ENCODE measurements around the gene TLCD3A. TPM values are rescaled to one million over a fixed set of nuclear protein-coding genes. Genes with fewer than 3 reads are reported as not detected.

The TLCD3A gene
- polyA plus RNA-seq, 4 donors = 23.1 to 29.2 (median 25.4) TPM

DNA sequence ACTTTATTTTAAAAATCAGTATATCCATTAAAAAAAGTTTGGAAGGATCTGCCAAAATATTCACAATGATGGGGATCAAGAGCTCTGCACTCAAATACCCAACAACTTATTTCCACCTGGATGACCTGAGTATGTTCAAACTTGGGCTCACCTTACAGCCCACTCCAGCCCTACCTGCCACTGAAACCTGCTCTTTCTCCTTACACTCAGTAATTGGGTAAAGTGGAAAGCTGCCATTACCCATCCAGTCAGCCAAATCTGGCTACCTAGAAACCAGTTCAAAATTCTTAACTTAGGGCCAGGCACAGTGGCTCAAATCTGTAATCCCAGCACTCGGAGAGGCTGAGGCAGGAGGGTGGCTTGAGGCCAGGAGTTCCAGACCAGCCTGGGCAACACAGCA lies 27.4 kb upstream of the TLCD3A start:
- DNase-seq (ENCODE audit: low read depth in 4 of 4, low spot score in 3 of 4) = no peak

GRCh38 chr17:705863-706262 lies 26.5 kb upstream of the TLCD3A start:
- no peak for DNase-seq (ENCODE audit: low read depth in 4 of 4, low spot score in 3 of 4)

GRCh38 chr17:708132-708531 lies 24.3 kb upstream of the TLCD3A start:
- no peak for DNase-seq (ENCODE audit: low read depth in 4 of 4, low spot score in 3 of 4)

- no peak for DNase-seq (ENCODE audit: low read depth in 4 of 4, low spot score in 3 of 4)
Observed at GRCh38 chr17:718075-718474, 14.3 kb upstream of the TLCD3A start.

GRCh38 chr17:720706-721539 lies 11.5 kb upstream of the TLCD3A start:
- no peak for DNase-seq (ENCODE audit: low read depth in 4 of 4, low spot score in 3 of 4)

- DNase-seq (ENCODE audit: low read depth in 4 of 4, low spot score in 3 of 4) = no peak
Observed at GRCh38 chr17:721540-721937, 10.9 kb upstream of the TLCD3A start.

GRCh38 chr17:725084-725483 lies 7.3 kb upstream of the TLCD3A start:
- DNase-seq (ENCODE audit: low read depth in 4 of 4, low spot score in 3 of 4) = no peak

GRCh38 chr17:725746-726145 lies 6.7 kb upstream of the TLCD3A start:
- no peak for DNase-seq (ENCODE audit: low read depth in 4 of 4, low spot score in 3 of 4)

GRCh38 chr17:726271-726919 lies 6.0 kb upstream of the TLCD3A start:
- DNase-seq (ENCODE audit: low read depth in 4 of 4, low spot score in 3 of 4) = no peak

DNA sequence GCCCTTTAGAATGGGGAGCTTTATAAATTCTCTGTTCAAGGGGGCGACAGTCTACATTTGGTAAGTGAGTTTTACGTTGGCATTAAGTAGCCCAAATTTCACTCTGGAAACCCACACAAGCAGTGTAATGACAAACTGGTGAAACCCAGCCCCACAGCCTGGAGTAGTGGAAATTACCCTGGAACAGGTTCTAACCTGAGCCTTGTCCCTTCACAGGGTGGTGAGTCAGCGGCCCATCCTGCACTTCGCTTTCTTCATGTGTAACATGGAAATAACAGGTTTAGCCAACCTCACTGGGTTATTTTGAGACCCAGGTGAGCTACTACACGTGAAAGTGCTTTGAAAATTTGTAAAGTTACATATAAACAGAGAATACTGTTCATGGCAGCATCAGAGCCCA lies 3.5 kb upstream of the TLCD3A start:
- no peak for DNase-seq (ENCODE audit: low read depth in 4 of 4, low spot score in 3 of 4)

- DNase-seq (ENCODE audit: low read depth in 4 of 4, low spot score in 3 of 4) = no peak
Observed at GRCh38 chr17:731644-732066, 741 bp upstream of the TLCD3A start.

- DNase-seq (ENCODE audit: low read depth in 4 of 4, low spot score in 3 of 4) = peak in 2 of 4 donors; percentile 20 to 41
Observed at GRCh38 chr17:732902-733720, 715 bp downstream of the TLCD3A start.

DNA sequence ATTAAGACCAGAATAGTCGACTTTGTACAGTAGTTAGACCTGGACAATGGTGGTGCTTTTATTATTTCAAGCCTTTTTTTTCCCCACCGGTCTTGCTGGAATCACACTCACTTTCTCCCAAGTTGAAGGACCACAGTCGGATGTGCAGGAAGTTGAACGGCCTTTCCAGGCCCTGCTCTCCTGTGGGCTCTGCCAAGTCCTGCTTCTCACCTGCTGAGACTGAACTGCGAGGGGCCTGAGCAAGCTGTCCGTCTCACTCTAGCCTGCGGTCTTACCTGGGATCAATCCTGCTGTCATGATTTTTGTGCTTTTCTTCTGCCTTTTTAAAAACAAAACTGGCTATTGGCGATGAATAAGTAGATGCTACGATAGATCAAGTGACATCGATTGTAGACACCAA lies 1.3 kb downstream of the TLCD3A start:
- DNase-seq (ENCODE audit: low read depth in 4 of 4, low spot score in 3 of 4) = no peak

- DNase-seq (ENCODE audit: low read depth in 4 of 4, low spot score in 3 of 4) = no peak
Observed at GRCh38 chr17:737561-738113, 5.2 kb downstream of the TLCD3A start.

GRCh38 chr17:740240-741017 lies 8.0 kb downstream of the TLCD3A start:
- no peak for DNase-seq (ENCODE audit: low read depth in 4 of 4, low spot score in 3 of 4)

DNA sequence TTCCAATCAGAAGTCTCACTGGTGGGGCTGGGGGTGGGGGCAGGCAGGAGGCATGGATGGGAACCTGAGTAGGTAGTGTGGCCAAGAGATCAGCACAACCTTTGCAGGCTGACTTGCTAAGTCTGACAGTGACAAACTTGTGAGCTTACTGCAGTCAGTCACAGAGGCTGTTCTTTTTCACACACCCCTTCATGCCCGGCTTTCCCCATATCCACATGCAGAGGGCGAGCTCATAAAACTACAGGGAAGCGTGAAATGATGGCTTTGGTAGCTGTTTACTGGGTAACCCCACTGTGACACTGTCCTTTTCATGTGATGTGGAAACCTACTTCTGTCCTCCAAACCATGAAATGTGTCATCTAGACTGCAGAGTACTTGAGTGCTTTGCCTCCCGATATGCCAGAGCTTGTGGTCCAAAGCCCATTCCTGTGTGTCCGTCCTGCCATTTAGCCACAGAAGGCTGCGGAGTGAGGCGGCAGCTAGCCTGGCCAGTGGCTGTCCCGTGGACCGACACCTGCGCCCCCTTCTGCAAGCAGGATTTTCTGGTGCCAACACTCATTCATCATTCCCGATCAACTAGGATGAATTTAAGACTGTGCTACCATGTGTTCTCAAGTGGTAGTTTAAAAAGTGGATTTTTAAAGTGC lies 9.9 kb downstream of the TLCD3A start:
- DNase-seq (ENCODE audit: low read depth in 4 of 4, low spot score in 3 of 4) = no peak

GRCh38 chr17:743139-743538 lies 10.7 kb downstream of the TLCD3A start:
- DNase-seq (ENCODE audit: low read depth in 4 of 4, low spot score in 3 of 4) = no peak

GRCh38 chr17:744937-745336 lies 12.5 kb downstream of the TLCD3A start:
- DNase-seq (ENCODE audit: low read depth in 4 of 4, low spot score in 3 of 4) = no peak

DNA sequence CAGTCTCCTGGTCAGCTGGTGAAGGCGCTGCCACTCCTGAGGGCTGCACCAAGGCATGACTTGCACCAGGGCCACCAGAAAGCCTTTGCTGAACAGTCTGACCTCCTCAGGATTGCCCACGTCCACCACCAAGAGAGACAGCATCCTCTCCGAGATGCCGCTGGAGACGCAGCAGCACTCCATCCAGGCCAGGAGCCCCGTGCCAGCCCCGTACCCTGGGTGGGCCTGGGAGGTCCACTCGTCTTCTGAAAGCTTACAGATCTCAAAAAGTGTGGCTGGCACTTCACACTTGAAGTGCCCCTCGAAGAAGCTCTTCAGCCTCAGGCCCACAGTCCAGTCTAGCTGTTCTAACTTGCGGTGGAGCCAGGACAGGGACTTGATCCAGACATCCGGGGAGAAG lies 13.0 kb downstream of the TLCD3A start:
- DNase-seq (ENCODE audit: low read depth in 4 of 4, low spot score in 3 of 4) = no peak

DNA sequence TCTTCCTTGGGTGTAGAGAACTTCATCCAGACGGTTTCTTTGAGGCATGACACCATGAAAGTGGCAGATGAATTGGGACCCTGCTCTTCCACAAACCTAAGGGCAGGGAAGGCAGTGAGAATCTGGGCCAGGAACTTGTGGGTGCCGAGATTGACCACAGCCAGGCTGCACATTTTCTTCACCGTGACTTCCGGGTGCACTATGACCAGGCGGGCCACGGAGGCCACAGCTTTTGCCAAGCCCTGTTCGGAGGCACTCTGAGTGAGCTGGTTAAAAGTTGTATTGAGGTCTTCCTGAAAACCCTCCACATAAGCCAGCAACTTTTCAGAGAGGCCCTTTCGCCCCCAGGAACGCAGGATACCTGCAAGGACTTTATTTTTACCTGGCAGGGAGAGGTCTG lies 13.8 kb downstream of the TLCD3A start:
- DNase-seq (ENCODE audit: low read depth in 4 of 4, low spot score in 3 of 4) = no peak
